KG1 (cell line): ENCODE measurements around the gene CLINT1.

Experiments used
- DNase-seq: peaks from one replicate; lab custom pipeline; 2025; lab: John Stamatoyannopoulos, UW

Gene CLINT1

DNA sequence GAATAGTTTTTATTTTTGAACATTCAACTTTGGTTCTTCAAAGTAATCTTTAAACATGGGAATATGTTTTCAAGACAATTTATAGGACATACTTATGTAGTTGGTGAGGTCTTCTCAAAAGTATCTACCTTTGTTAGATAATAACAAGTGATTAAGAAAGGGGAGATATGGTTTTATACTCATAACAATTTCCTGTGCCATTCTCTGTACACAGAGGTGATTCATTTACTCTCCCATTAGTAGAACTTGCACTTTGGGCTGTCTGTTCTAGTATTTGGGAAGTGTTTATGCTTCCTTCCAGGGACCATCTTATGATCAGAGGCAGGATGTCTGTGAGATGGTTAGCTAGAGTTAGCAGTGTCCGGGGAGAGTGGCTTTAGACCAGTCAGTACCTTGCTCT is 100.2 kb downstream of the CLINT1 start:
- no peak for DNase-seq

DNA sequence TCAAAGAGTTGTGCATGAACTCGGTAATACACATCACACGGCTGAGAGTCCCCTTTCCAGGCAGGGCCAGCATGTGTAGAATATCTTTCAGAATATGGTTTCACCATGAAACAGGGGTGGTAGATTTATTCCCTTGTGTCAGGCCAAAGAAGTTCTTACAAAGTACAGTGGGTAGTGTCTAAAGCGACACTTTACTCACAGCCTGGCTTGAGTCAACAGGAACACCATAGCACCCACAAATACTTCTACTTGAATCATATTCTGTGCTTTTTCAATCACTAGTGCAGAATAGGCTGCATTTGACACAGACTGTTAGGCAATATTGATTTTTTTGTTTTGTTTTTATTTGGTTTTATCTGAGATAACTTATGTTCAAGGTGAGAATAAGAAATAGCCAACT is 102.8 kb downstream of the CLINT1 start:
- no peak for DNase-seq

DNA sequence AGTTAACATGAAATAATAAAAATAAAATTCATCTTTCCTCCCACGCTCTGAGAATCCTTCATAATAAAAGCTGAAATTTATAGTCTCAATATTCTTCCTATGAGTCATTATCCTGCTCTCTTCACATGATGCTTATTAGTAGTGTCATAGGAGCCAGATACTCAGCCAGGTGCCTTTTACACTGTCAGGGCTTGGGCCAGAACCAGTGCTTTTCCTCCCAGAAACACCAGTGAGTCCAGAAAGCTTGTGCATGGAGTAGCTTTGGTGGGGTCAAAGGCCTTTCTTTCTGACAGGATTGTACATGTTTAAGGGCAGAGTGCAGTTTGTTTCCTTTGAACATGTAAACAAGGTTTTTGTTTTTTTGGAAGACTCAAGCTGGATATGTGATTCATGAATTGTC is 108.6 kb downstream of the CLINT1 start:
- DNase-seq: no peak

DNA sequence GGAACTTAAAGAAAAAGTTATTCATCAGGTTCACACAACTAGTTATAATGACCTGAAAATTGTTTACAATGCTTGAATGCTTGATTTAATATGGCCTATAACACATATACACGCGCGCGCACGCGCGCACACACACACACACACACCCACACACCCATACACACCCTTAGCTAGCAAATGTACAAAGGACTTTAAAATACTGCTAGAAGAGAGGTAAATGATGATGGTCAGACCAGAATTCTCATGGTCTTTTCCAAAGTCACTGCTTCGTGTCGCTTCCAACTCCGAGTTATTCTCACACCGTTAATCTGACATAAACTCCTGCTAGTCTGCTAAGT is 109.5 kb downstream of the CLINT1 start:
- no peak for DNase-seq

DNA sequence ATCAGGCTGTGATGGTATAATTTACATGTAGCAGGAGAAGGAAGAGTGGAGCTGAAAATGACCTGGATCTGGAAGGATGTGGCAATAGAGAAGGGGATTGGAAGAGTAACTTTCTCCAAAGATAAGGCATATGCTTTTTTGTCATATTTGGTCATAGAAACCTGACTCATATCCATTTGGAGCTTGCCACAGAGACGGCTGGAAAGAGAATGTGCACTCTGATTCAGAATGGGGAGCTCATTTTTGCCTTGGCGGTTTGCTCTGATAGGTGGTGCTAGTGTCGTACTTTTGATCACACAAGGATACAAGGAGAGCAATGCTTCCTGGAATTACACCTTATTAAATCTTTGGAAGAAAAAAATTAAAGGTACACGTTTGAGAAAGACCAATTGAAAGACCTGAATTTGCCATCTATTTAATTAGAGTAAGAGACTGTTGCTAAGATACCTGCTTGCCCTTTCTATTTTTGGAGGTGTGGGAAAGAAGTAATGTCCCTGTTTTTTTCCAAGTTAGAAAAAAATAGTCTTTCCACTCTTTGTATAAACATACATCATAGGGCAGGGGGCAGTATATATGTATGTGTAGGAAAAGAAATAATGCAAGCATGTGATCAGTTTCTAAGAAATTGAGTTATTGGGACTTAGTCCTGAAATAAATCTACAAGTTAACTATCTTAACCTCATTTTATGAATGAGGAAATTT is 110.0 kb downstream of the CLINT1 start:
- DNase-seq: no peak

DNA sequence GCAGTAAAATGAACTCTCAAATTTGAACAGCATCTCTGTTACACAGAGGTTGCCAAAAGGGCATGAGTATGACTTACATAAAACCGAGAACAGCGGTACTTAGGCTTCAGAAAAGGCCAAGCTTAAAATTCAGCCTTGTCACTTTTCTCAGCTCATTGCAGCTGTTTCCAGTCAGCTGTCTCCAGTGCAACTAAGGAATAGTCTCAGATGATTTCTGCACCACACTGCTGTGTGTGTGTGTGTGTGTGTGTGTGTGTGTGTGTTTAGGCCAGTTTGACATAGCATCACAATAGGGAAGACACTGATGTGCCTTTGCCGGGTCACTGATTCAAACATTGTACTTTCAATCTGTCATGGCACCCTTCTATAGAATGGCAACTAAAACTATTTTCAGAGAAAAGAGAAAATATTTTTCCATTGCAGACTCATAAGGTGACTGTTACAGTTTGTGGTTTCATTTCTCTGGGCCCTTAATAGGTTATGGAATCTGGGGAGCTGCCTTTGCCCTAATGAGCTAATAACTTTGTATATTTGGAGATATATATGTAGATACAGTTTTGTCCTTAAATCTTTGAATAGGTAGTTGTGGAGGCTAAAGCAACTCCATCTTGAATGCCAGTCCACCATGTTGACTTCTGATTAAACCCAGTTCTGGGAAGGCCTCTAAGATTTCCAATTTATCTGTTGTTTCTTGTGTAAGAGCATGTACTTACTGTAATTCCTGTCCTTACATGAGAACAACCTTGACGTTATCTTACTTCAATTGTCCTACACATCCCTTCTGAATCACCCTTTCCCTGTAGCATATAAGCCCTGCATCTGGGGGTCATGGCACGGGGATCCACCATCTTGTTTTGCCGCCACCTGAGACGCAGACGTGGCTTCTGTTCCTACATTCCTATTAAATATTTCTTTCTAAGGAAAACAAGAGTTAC is 110.9 kb downstream of the CLINT1 start:
- no peak for DNase-seq

DNA sequence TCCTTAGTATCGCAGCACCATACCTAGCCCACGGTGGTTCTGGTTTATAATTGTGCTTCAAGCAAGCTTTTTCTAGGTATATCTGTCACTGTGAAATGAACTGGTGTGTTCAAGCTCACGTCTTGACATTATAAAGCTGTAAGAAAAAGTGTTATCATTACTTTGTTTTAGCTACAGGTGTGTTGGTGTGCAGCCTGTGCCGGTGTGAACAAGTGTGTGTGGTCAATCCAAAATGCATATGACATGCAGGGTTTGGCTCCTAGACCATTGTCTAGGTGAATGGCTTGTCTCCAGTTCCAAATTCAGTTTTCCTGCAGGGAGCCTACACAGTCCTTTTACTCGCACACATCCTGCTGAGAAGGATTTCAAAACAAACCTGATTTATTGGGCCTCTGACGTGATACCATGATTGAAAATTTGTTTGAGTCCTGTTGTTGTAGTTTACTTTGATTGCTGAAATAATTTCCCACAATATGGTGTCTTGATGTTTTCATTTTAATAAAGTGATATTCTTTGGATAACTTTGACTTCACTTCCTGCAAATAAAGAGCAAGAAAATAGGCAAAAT is 111.7 kb downstream of the CLINT1 start:
- no peak for DNase-seq

DNA sequence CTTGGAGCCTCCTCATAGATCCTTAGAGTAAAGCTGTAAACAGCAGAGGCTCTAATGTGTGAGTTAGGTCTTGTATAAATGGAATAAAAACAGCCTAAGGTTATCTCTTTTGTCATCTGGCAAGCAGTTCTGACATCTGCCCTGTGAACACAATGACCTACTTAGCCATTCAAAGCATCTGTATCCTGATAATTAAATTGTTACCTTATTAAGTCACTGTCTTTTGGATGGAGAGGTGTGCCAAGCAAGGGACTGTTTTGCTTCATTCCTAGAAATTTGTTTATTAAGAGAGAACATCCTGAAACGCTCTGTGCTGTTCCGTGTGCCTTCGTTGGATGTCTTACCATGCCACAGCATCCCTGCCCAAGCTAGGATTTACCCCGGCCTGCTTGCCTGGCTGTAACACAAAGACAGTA is 113.9 kb downstream of the CLINT1 start:
- no peak for DNase-seq

DNA sequence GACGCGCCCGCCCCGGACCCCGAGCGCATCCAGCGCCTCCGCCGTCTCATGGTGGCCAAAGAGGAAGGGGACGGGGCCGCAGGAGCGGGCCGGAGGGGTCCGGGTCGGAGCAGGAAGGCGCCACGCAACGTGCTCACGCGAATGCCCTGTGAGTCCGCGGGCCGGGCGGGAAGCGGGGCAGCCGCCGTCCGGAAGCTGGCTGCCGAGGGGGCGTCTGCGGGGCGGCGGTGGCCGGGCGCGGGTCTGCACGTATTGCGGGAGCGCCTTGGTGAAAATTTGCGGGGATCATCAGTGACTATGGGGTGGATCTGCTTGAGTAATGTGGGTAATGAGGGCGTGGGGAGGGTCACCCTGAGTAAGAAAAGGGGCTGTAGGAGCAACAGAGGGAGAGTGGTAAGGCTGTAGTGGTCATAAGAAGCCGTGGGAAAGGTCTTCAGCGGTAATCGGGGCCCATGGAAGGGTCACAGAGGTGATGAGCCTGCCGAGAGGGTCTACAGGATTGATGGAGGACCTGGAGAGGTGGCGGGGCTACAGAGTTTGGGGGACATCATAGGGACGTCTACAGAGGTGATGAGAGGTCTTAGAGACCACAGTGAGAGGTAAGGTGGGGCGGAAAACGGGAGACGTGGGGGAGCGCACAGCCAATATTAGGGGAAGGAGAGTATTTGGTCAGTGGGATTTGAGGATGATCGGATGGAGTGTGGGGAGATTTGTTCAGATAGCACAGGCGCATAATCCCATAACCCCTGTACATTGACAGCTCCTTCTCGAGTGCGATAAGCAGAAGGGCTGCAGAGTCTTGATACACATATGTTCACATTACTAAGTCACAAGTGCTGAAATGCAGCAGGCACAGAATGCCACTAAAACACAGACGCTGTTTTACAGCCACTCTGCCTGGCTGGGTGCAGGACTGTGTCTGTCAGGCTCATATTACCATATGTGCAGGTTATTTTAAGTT is 114.6 kb downstream of the CLINT1 start:
- DNase-seq: no peak

DNA sequence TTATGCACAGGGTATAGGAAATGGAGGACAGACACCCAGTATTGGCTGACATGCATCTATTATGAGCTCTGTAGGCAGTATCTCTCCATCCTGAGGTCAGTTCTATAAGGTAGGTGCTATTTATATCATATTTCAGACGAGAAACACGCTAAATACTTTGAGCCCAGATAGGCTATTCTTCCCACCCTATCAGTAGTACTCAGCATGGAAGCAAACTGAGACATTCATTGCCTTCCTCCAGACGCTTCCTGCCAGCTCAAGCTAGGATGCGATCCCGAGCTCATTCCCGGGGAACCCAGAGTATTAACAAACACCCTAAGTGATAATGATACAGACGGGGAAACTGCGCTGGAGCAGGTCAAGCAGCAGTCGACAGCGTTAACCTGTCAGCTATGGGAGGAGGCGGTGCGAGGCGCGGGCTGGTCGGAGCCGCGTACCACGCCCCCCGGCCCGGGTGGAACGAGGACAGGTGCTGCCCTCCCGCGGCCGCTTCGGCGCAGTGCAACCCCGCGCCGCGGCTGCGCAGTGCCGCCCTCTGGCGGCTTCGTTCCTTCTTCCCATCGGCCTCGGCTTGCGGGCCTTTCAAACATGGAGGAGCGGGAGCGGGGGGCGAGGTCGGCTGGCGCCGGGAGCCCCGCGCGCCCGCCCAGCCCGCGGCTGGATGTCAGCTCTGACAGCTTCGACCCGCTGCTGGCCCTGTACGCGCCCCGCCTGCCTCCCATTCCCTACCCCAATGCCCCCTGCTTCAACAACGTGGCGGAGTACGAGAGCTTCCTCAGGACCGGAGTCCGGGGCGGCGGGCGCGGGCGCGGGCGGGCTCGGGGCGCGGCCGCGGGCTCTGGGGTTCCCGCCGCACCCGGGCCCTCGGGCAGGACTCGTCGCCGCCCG is 115.5 kb downstream of the CLINT1 start, which contains the start of gene LSM11:
TSS of gene LSM11 (plus strand) at position 550 of the 888 bp plus-strand sequence. CDS start at position 589, 39 bp downstream.
- DNase-seq: peak; percentile 20

DNA sequence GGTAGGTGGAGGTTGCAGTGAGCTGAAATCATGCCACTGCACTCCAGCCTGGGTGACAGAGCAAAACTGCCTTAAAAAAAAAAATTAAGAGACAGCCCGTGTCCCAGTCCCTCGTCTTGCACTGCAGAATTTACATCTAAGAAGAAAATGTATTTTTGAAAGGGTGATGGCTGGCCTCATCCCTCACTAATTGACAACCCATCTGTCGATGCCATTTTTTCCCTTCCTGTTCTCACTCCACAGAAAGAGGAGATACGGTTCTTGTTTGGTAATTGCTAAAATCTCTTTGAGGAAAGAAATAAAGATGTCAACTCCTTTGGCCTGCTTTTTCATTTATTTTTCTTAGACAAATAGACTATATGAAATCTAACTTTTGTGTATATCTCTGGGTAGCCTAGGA is 117.8 kb downstream of the CLINT1 start:
- DNase-seq: no peak

DNA sequence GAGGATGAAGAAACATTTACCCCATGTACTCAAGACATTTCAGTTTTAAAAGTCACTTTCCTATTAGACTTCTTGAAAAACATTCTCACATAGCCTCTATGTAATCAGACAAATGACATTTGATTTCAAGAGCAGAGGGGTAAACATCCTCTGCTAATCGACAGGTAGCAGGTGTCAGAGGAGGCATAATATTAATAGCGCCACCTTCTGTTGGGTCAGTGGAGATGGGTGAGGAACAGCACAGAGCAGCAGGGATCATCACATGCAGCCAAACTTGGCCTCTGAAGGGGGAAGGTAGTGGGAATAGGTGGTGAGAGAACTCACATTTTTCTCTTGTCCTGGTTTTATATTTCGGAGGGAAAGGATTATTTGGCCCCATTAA is 118.7 kb downstream of the CLINT1 start:
- no peak for DNase-seq

DNA sequence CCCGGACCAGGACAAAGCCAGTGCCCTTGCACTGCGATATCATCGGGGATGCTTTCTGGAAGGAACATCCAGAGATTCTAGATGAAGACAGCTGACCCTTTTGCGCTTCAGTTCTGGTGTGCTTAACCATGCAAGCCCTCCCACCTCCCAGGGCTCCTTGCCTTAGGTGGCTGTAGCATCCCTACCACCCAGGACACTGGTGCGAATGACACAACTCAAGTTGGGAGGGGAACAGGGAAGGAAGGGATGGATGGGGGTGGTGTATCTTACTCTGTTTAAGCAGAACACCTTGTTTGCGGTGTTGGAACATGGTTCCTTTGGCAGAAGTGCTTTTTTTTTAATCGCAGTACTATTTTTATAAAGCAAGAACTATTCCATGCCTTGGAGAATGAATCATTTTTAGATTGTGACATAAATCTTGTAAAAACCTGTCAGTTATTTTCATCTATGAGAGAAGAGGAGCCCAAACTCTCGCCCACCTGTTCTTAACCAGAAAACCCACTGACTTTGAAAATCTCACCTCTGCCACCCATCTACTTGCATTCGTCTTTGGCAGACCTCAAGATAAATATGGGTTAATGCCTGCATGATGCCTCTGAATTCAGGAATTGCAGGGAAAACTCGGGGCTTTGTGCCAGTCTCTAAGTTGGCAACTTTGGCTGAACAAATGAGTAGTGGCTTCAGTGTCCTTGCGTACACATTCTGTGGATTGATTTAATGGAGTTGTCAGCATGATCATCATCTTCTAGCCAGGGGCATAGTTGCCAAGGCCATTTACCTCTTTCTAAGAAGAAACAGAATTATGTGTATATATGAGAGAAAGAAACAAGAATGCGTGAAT is 119.3 kb downstream of the CLINT1 start:
- DNase-seq: no peak

DNA sequence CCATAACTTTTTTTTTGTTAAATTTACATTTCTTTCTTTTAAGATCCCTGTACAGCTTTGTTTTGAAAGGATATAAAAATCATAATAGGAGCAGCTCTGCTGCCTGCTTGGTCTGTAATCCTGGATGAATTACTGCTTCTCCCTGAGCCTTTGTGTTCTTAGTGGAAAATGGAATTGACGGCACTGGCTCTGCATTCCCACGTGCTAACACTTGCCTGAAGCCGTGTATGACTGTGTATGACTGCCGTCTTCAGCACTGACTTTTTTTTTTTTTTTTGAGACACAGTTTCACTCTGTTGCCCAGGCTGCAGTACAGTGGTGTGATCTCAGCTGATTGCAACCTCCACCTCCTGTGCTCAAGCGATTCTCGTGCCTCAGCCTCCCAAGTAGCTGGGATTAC is 123.0 kb downstream of the CLINT1 start:
- no peak for DNase-seq
